SU-DHL-6 (cell line): Measurements from ENCODE around the gene DAGLB.

Source experiments
- EZH2phosphoT487 ChIP-seq: fragments of 200-600 bp; sonication (generic), shearing (Covaris generic); conservative IDR thresholded peaks from 2 replicates; pipeline ENCODE4 v1.6.1; 2018; ENCODE audit warnings: mild to moderate bottlenecking, antibody characterized with exemption, low read length, moderate library complexity, mixed read lengths
- TF ChIP-seq, protein P1 (sequence below): fragments of 200-600 bp; sonication (generic); IDR thresholded peaks from one replicate; pipeline ENCODE4 v1.5.1; 2017; ENCODE audit warnings: antibody characterized with exemption, mild to moderate bottlenecking, low read length, moderate library complexity; ENCODE audit not compliant: insufficient read depth, poor library complexity, severe bottlenecking

DNA sequence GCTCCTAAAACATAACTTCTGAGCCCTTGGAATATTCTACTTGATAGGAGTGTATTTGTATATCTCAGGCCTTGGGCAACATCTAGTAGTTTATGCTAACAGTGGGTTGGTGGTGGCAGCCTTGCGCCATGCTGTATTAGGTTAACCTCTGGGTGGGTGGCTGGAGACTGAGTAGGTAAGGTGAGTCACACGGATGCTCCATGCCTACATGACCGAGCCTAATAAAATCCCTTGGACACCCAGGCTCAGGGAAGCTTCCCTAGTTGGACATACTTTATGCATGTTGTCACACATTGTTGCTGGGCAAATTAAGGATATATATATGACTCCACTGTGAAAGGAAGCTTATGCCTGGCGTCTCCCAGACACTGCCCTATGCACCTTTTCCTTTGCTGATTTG lies 6.0 kb upstream of the DAGLB start:
- TF ChIP-seq, protein P1, sequence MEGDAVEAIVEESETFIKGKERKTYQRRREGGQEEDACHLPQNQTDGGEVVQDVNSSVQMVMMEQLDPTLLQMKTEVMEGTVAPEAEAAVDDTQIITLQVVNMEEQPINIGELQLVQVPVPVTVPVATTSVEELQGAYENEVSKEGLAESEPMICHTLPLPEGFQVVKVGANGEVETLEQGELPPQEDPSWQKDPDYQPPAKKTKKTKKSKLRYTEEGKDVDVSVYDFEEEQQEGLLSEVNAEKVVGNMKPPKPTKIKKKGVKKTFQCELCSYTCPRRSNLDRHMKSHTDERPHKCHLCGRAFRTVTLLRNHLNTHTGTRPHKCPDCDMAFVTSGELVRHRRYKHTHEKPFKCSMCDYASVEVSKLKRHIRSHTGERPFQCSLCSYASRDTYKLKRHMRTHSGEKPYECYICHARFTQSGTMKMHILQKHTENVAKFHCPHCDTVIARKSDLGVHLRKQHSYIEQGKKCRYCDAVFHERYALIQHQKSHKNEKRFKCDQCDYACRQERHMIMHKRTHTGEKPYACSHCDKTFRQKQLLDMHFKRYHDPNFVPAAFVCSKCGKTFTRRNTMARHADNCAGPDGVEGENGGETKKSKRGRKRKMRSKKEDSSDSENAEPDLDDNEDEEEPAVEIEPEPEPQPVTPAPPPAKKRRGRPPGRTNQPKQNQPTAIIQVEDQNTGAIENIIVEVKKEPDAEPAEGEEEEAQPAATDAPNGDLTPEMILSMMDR = no peak
- TF ChIP-seq EZH2phosphoT487 = no peak
